Type B pancreatic cell (in vitro differentiated cells): ENCODE data around the gene C14orf39. TPM values are rescaled to one million over a fixed set of nuclear protein-coding genes. Genes with fewer than 3 reads are reported as not detected.

ENCODE experiments used
- DNase-seq: peaks from one replicate; pipeline ENCODE4 v3.0.0; 2021; ENCODE audit warnings: mixed read lengths; ENCODE audit not compliant: unreplicated experiment; ENCODE audit errors: extremely low spot score
- H3K27ac Mint-ChIP-seq: 2 replicates; pipeline ENCODE4 v1.8.0; 2021; ENCODE audit warnings: mild to moderate bottlenecking, mixed read lengths
- H3K27me3 Mint-ChIP-seq: 2 replicates; pipeline ENCODE4 v1.8.0; 2021; ENCODE audit warnings: mixed read lengths
- H3K36me3 Mint-ChIP-seq: 2 replicates; pipeline ENCODE4 v1.8.0; 2021; ENCODE audit warnings: mixed read lengths
- H3K4me1 Mint-ChIP-seq: one replicate; pipeline ENCODE4 v1.8.0; 2021; ENCODE audit warnings: mixed read lengths; ENCODE audit not compliant: unreplicated experiment
- H3K4me3 Mint-ChIP-seq: 2 replicates; pipeline ENCODE4 v1.8.0; 2021; ENCODE audit warnings: mild to moderate bottlenecking, mixed read lengths
- H3K9me3 Mint-ChIP-seq: 2 replicates; pipeline ENCODE4 v1.8.0; 2021; ENCODE audit warnings: mixed read lengths
- long read RNA-seq: library from polyadenylated mRNA; unstranded; transcript quantifications from one replicate; pipeline ENCODE4 v2.0.0, GENCODE V29; 2020
- total RNA-seq: library from RNA; stranded (reverse); gene quantifications from 2 replicates; pipeline ENCODE4 v1.2.1, GENCODE V29; 2021; ENCODE audit warnings: low replicate concordance
- TF ChIP-seq, protein P1 (sequence below): fragments of 200-600 bp; sonication (generic); conservative IDR thresholded peaks from 2 replicates; pipeline ENCODE4 v1.5.0; 2021; ENCODE audit warnings: antibody characterized with exemption, mild to moderate bottlenecking

Gene C14orf39, protein sequence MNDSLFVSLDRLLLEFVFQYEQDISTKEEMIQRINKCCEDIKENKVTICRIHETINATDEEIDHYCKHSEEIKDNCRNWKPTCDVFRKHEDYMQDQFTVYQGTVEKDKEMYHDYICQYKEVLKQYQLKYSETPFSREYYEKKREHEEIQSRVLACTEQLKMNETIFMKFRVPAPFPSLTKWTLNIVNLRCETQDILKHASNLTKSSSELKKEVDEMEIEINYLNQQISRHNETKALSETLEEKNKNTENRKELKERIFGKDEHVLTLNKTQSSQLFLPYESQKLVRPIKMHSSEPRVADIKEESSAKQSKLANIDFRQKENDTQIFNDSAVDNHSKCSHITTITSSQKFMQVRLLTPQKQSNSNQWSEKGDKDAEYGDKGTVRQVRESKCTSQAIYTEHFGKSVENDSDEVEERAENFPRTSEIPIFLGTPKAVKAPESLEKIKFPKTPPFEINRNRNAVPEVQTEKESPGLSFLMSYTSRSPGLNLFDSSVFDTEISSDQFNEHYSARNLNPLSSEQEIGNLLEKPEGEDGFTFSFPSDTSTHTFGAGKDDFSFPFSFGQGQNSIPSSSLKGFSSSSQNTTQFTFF
- total RNA-seq: 0.19 and 0.80 TPM in 2 replicates
- long read RNA-seq: 0 reads

DNA sequence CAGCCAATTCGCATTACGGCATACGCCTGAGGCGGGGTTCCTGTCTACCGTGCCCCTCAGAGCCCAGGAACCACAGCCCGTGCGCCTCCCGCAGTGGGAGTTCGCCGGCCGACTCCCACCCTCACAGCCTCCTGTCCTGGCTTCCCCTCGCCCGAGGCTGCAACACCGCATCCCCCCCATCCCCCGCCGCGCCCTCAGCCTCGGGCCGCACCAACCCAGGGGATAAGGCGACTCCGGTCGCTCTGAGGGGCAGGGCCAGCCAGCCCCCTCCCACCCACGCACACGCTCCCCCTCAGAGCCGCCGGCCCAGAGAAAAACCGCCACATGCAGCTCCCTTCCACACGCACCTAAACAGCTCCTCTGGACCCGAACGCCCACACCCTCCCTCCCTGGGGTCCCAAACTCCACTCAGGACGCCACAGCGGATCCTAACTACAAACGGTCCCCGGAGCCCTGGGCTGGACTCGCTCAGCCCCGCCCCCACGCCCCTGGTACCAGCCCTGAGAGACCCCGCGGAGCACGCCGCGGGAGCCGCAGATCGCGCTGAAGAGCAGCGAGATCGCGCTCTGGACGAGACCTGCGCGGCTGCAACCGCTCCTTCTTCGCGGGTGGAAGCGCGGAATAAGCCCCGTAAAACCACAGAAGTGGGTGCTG, at the start of gene C14orf39:
TSS of gene C14orf39 (minus strand) at position 466 of the 654 bp plus-strand sequence. CDS start 985 bp downstream, outside the sequence.
- H3K36me3 Mint-ChIP-seq: peaks cover 2% of the 10 kb centered on the region

DNA sequence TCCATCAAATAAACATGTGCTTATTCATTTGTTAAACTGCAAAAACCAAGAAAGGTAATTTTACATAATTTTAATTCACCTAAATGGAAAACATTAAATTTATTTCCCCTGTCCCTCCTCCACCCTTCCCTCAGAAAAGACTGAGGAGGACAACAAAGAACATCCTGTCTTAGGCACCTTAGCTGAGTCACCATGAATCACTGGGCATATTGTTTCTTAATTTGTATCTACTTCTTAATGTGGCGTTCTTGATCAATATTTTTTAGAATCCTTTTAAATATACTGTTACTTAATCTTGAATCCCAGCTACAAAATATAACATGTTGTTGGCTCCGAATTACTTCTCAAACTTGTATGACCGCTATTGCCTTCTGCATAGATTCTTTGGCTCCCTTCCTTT, 46.6 kb upstream of the C14orf39 start:
- no peaks in the 10 kb centered on the region for H3K4me1 Mint-ChIP-seq
- no peaks in the 10 kb centered on the region for H3K9me3 Mint-ChIP-seq
- no peaks in the 10 kb centered on the region for H3K36me3 Mint-ChIP-seq
- no peak overlapping the region for H3K4me3 Mint-ChIP-seq
- no peak for DNase-seq
- H3K27ac Mint-ChIP-seq: no peak overlapping the region
- H3K27me3 Mint-ChIP-seq: peaks cover 23% of the 10 kb centered on the region
- TF ChIP-seq, protein P1, sequence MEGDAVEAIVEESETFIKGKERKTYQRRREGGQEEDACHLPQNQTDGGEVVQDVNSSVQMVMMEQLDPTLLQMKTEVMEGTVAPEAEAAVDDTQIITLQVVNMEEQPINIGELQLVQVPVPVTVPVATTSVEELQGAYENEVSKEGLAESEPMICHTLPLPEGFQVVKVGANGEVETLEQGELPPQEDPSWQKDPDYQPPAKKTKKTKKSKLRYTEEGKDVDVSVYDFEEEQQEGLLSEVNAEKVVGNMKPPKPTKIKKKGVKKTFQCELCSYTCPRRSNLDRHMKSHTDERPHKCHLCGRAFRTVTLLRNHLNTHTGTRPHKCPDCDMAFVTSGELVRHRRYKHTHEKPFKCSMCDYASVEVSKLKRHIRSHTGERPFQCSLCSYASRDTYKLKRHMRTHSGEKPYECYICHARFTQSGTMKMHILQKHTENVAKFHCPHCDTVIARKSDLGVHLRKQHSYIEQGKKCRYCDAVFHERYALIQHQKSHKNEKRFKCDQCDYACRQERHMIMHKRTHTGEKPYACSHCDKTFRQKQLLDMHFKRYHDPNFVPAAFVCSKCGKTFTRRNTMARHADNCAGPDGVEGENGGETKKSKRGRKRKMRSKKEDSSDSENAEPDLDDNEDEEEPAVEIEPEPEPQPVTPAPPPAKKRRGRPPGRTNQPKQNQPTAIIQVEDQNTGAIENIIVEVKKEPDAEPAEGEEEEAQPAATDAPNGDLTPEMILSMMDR: no peak

More for the DNA sequence above, at the start of gene C14orf39:
- Mint-ChIP-seq H3K9me3 (peaks cover 2% of the 10 kb centered on the region), H3K27me3 (peaks cover 27% of the 10 kb centered on the region), H3K4me1 (no peaks in the 10 kb centered on the region), H3K27ac (peak within 1 kb of the TSS; percentile 21), H3K4me3 (peak within 1 kb of the TSS; percentile 89)
- TF ChIP-seq, protein P1: no peak
- DNase-seq: no peak

DNA sequence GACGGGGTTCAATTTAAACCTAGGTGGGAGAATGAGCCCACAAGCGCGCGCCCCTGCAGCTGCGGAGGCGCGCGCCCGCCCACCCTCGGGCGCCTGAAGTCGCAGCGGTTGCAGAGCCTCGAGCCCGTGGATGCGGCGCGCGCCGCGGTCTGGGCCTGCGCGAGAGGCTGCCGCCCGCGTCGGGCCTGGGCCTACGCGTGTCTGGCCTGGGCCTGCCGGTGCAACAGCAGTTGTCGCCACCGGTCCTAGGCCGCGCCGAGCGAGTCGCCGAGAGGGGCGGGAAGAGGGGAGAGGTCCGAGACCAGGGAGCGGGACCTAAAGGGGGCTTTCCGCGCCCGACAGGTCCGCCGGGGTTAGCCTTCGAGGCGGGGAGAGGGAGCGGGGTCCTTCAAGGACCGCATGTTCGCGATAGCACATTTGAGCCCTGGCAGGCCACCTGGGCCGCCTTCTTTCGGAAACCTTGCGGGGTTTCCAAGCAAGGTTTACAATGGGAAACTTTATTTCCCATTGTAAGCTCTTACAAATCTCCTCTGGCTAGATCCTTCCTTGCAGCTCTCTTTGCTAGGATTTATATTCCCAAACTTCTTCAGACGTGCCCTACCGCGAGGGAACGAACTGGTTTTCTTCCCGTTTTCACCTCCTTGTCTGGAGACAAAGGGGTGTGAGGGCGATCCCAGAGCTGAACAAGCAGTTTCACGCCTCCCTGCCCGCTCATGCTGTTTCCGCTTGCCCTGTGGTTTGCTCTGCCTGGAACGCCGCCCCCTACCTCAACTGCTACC, 29.8 kb upstream of the C14orf39 start:
- TF ChIP-seq, protein P1: no peak
- no peak for DNase-seq
- H3K4me3 Mint-ChIP-seq: peak overlapping the region; percentile 81
- H3K4me1 Mint-ChIP-seq: peaks cover 8% of the 10 kb centered on the region
- peaks cover 95% of the 10 kb centered on the region for H3K27me3 Mint-ChIP-seq
- no peak overlapping the region for H3K27ac Mint-ChIP-seq
- no peaks in the 10 kb centered on the region for H3K9me3 Mint-ChIP-seq
- H3K36me3 Mint-ChIP-seq: peaks cover 3% of the 10 kb centered on the region

DNA sequence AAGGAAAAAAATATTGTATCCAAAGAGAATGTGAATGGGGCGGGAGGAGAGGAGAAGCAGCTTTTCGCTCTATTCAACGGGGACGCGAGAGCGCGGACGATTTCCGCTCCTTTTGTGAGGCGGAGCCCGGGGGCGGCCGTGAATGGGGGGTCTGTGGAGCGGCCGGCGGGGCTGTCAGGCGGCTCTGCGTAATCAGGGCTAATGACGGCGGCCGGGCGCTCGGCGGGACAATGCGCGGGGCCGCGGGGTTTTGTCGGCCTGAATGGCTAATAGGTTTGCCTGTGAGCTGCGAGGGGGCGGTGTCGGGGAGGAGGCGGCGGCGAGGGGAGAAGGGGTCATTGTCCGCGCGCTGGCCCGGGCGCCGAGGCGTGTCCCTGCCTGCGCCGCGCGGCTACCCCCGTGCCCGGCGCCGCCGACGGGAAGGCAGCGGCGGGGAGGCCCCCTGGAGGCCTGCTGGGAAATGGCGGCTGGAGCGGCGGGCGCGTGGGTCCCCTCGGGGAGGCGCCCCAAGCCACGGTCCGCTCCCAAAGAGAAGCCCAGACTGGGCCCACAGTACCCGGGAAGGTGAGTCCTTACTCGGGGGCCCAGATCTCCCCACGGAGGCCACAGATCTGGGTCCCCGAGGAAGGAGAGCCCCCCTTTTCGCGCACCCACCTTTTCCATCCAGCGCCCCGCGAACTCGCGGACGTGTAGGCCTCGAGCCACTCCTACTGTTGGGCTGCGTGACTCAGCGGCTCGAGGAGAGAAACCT, 29.1 kb upstream of the C14orf39 start:
- Mint-ChIP-seq H3K4me3 (peak overlapping the region; percentile 84), H3K27ac (no peak overlapping the region)
- TF ChIP-seq, protein P1: peak; percentile 77

More for the DNA sequence above, 29.1 kb upstream of the C14orf39 start:
- Mint-ChIP-seq H3K9me3 (no peaks in the 10 kb centered on the region), H3K36me3 (peaks cover 3% of the 10 kb centered on the region), H3K27me3 (peaks cover 95% of the 10 kb centered on the region), H3K4me1 (peaks cover 8% of the 10 kb centered on the region)
- no peak for DNase-seq
